ENCODE data around the gene VMO1. TPM values are rescaled to one million over a fixed set of nuclear protein-coding genes. Genes with fewer than 3 reads are reported as not detected.

The VMO1 gene
- total RNA-seq, 1 donor from 2014 or later: not detected

DNA sequence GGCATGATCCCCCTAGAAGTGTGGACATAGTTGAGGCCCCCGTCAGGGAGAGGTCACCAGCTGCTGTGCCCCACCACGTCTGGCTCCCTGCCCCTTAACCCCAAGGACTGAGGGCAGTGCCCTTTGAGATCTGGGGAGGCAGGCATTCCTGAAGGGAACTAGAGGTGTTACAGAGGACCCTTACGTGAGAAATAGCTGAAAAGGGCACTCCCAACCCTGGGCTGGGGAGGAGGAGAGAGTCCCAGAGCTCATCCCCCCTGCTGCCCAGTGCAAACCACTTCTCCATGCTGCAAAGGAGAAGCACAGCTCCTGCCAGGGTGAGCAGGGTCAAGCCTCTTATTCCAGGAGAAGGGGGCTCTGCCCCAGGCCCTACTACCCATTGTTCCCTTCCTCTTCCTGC, 36.7 kb upstream of the VMO1 start:
- DNase-seq (ENCODE audit: low read depth): no peak
- TF ChIP-seq, protein P1, sequence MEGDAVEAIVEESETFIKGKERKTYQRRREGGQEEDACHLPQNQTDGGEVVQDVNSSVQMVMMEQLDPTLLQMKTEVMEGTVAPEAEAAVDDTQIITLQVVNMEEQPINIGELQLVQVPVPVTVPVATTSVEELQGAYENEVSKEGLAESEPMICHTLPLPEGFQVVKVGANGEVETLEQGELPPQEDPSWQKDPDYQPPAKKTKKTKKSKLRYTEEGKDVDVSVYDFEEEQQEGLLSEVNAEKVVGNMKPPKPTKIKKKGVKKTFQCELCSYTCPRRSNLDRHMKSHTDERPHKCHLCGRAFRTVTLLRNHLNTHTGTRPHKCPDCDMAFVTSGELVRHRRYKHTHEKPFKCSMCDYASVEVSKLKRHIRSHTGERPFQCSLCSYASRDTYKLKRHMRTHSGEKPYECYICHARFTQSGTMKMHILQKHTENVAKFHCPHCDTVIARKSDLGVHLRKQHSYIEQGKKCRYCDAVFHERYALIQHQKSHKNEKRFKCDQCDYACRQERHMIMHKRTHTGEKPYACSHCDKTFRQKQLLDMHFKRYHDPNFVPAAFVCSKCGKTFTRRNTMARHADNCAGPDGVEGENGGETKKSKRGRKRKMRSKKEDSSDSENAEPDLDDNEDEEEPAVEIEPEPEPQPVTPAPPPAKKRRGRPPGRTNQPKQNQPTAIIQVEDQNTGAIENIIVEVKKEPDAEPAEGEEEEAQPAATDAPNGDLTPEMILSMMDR (conservative IDR thresholded peaks at IDR 0.05; ENCODE audit: low read depth, low read length): no peak
- no peak overlapping the region for H3K4me3 ChIP-seq (ENCODE audit: low read depth, low read length)

DNA sequence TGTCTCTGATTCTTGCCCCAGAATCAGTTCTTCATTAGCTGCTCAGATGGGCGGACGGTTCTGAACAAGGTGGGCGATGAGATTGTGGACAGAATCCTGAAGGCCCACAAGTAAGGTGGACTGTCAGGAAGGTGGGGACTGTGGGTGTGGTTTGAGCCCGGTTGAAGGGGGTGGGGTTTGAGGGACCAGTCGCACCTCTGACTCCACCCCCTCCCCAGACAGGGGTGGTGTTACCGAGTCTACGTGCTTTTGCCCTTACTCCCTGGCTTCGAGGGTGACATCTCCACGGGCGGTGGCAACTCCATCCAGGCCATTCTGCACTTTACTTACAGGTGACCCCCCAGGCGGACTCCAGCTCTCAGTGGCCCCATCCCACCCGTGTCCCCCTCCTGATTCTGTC, 32.1 kb upstream of the VMO1 start:
- no peak overlapping the region for H3K4me3 ChIP-seq (ENCODE audit: low read depth, low read length)
- DNase-seq (ENCODE audit: low read depth): no peak
- TF ChIP-seq, protein P1 (conservative IDR thresholded peaks at IDR 0.05; ENCODE audit: low read depth, low read length): no peak

DNA sequence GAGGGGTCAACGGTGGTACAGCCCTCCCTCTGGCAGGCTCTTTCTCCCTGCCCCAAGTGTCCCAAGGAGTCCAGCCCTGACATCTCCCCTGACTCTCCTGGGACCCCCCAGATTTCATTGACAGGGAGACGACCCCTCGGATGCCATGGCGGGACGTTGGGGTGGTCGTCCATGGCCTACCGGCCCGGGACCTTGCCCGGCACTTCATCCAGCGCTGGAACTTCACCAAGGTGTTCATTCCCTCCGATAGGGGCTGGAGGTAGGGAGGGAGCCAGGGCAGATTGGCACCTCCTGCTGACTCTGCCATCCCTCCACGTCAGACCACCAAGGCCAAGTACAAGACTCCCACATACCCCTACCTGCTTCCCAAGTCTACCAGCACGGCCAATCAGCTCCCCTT, 30.7 kb upstream of the VMO1 start:
- no peak overlapping the region for H3K4me3 ChIP-seq (ENCODE audit: low read depth, low read length)
- TF ChIP-seq, protein P1 (conservative IDR thresholded peaks at IDR 0.05; ENCODE audit: low read depth, low read length): no peak
- DNase-seq (ENCODE audit: low read depth): no peak

DNA sequence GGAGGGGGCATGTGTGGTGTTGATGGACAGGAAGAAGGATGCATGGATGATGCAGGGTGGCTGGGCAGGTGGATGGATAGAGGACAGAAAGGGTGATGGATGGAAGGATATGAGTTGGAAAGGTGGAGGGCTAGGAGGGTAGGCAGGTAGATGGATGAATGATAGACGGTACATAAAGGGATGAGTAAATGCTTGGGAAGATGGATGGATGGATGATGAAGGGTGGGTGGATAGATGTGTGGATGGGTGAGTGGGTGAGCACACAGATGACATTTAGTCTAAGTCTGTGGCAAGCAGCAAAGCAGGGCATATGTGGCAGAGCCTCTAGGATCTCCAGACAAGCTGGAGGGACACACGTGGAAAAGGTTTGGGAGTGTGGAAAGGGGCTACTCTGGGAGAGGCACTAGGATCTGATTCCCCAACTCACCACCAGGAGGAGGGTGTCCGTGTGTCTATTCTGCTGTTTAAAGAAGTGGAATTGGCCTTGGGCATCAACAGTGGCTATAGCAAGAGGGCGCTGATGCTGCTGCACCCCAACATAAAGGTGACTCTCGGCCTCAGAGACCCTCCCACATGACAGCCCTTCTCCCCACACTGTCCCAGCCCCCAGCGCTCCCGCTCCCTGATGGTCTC, 29.0 kb upstream of the VMO1 start:
- H3K4me3 ChIP-seq (ENCODE audit: low read depth, low read length): no peak overlapping the region
- TF ChIP-seq, protein P1 (conservative IDR thresholded peaks at IDR 0.05; ENCODE audit: low read depth, low read length): peak; percentile 39
- DNase-seq (ENCODE audit: low read depth): no peak

DNA sequence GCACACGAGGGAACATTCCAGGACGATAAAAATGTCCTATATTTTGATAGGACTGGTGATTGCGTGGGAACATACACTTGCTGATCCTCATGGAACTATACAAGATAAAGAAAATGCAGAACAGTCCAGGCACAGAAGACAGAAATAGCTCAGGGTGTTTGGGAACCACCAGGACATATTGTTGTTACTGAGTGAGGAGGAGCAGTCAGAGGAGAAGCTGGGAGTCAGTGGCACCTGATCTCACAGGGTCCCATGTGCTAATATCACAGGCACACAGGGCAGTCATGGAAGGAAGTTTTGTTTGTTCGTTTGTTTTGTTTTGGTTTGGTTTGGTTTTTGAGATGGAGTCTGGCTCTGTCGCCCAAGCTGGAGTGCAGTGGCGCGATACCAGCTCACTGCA, 26.5 kb upstream of the VMO1 start:
- H3K4me3 ChIP-seq (ENCODE audit: low read depth, low read length): no peak overlapping the region
- TF ChIP-seq, protein P1 (conservative IDR thresholded peaks at IDR 0.05; ENCODE audit: low read depth, low read length): no peak
- DNase-seq (ENCODE audit: low read depth): no peak

DNA sequence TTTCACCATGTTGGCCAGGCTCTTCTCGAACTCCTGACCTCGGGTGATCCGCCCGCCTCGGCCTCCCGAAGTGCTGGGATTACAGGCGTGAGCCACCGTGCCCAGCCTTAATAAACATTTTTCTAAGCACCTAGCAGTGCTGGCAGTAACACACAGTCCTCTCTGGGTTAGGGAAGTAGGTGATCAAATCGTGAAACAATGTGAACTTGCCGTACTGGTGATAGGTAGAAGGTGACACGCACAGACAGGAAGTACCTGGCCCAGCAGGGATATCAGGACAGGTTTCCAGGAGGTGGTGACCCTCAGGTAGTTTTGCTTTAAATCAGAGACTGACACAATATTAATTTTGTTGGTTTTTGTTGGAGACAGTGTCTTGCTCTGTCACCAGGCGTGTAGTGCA, 25.3 kb upstream of the VMO1 start:
- no peak for DNase-seq (ENCODE audit: low read depth)
- no peak overlapping the region for H3K4me3 ChIP-seq (ENCODE audit: low read depth, low read length)
- TF ChIP-seq, protein P1 (conservative IDR thresholded peaks at IDR 0.05; ENCODE audit: low read depth, low read length): no peak

DNA sequence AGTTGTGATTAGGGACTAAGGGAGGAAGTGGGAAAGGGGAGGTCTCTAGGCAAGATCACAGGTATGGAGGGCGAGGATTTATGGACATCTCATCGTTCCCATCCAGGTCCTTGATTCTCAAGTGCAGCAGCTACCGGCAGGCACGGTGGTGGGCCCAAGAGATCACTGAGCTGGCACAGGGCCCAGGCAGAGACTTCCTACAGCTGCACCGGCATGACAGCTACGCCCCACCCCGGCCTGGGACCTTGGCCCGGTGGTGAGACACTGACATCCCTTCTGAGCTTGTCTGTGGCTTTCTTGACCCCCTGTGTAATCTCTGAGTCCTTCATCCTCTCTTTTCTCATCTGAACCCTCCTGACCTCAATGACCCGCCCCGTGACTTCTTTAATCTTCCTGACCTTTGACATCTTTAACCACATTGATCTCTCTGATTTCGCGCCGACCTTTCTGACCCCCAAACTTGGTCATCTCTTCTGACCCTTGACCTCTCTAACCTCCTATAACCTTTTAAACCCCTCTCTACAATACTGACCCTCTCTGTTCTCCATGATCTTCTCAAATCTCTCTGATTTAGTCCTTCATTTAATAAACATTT, 24.6 kb upstream of the VMO1 start:
- no peak for DNase-seq (ENCODE audit: low read depth)
- H3K4me3 ChIP-seq (ENCODE audit: low read depth, low read length): no peak overlapping the region
- TF ChIP-seq, protein P1 (conservative IDR thresholded peaks at IDR 0.05; ENCODE audit: low read depth, low read length): no peak

Data from epithelial cell of proximal tubule (primary cell).